GM10847 (cell line): ENCODE results near the gene ECM2.

Source experiments
- POLR2A ChIP-seq: IDR thresholded peaks from 2 replicates; pipeline ENCODE4 v1.6.1; 2011; ENCODE audit not compliant: insufficient read length; ENCODE audit errors: extremely low read depth

Gene ECM2

DNA sequence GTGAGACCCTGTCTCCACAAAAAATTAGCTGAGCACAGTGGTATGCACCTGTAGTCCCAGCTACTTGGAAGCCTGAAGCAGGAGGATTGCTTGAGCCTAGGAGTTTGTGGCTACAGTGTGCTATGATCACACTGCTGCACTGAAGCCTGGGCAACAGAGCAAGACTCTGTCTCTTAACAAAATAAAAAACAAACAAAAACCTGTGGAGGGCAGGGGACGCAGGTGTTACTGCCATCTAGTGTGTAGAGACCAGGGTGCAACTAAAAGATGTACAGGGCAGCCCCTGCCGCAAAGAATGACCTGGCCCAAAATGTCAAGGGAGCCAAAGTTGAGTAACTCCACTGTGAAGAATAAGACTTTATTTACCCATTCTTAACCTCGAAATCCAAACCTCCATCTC is 80.6 kb downstream of the ECM2 start:
- TF ChIP-seq POLR2A: no peak

- TF ChIP-seq POLR2A: no peak
These were observed 89.3 kb downstream of the ECM2 start for GRCh38 chr9:92446536-92446935.
